GM19395 (cell line): ENCODE measurements around the gene XRCC2.
"Not testable (repeated sequence)": the region's sequence is repeated elsewhere in the genome, so short reads cannot be mapped to it uniquely, and the experiment has no call there.

Source experiments
- ATAC-seq: cut with Tn5 transposase; IDR thresholded peaks from one replicate; pipeline ENCODE4 v1.9.1; 2021; ENCODE audit warnings: mild to moderate bottlenecking, moderate library complexity; ENCODE audit not compliant: unreplicated experiment

XRCC2 gene

GRCh38 chr7:152675759-152676636 lies at the start of gene XRCC2:
XRCC2 (minus strand) TSS chr7:152676141; CDS start chr7:152676079, 62 bp downstream.
- peak; percentile 92 for ATAC-seq

- no peak for ATAC-seq
Measured at GRCh38 chr7:152723364-152723763, 47.4 kb upstream of the XRCC2 start.

GRCh38 chr7:152712412-152713042 lies 36.6 kb upstream of the XRCC2 start:
- ATAC-seq, result not testable (repeated sequence)

- no peak for ATAC-seq
Measured at GRCh38 chr7:152711444-152711944, 35.6 kb upstream of the XRCC2 start.

- no peak for ATAC-seq
Measured at GRCh38 chr7:152710153-152710442, 34.2 kb upstream of the XRCC2 start.

- ATAC-seq, result no peak
Measured at GRCh38 chr7:152709287-152710152, 33.6 kb upstream of the XRCC2 start.

- no peak for ATAC-seq
Measured at GRCh38 chr7:152704796-152705384, 28.9 kb upstream of the XRCC2 start.

- no peak for ATAC-seq
Measured at GRCh38 chr7:152699079-152699478, 23.1 kb upstream of the XRCC2 start.

GRCh38 chr7:152697268-152697974 lies 21.5 kb upstream of the XRCC2 start:
- ATAC-seq, result not testable (repeated sequence)

- ATAC-seq, result not testable (repeated sequence)
Measured at GRCh38 chr7:152692196-152692595, 16.3 kb upstream of the XRCC2 start.

GRCh38 chr7:152683297-152683696 lies 7.4 kb upstream of the XRCC2 start:
- no peak for ATAC-seq

- no peak for ATAC-seq
Measured at GRCh38 chr7:152677808-152678670, 2.1 kb upstream of the XRCC2 start.

- ATAC-seq, result peak; percentile 38
Measured at GRCh38 chr7:152674860-152675758, 832 bp downstream of the XRCC2 start.

GRCh38 chr7:152673897-152674296 lies 2.0 kb downstream of the XRCC2 start:
- no peak for ATAC-seq

GRCh38 chr7:152672626-152673025 lies 3.3 kb downstream of the XRCC2 start:
- no peak for ATAC-seq

GRCh38 chr7:152669758-152670157 lies 6.2 kb downstream of the XRCC2 start:
- no peak for ATAC-seq

- ATAC-seq, result no peak
Measured at GRCh38 chr7:152668975-152669374, 7.0 kb downstream of the XRCC2 start.

GRCh38 chr7:152667958-152668357 lies 8.0 kb downstream of the XRCC2 start:
- ATAC-seq, result peak; percentile 79
